ENCODE results near the gene IPO4.

The IPO4 gene

DNA sequence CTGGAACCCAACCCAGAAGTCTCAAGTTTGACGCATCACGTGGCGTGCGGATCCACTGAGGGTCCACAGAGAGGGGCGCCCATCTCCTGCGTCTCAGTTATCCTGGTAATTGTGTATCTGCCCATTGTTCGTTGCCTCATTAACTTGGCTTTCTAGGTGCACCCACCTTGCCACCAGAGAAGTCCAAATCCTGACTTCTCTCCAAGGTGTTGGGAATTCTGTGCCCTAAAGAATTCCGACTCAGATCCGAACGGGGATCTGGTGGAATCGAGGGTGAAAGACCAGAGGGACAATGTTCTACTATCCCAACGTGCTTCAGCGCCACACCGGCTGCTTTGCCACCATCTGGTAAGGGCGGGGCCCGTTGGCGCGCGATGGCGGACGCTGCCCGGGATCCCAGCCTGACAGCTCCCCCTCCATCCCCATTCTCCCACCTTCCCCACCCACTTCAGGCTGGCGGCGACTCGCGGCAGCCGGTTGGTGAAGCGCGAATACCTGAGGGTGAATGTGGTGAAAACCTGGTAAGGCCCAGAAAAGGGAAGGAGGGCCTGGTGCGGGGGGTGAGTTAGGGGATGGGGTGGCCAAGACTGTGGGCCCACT, 16.3 kb downstream of the IPO4 start:
- DNase-seq: no peak

DNA sequence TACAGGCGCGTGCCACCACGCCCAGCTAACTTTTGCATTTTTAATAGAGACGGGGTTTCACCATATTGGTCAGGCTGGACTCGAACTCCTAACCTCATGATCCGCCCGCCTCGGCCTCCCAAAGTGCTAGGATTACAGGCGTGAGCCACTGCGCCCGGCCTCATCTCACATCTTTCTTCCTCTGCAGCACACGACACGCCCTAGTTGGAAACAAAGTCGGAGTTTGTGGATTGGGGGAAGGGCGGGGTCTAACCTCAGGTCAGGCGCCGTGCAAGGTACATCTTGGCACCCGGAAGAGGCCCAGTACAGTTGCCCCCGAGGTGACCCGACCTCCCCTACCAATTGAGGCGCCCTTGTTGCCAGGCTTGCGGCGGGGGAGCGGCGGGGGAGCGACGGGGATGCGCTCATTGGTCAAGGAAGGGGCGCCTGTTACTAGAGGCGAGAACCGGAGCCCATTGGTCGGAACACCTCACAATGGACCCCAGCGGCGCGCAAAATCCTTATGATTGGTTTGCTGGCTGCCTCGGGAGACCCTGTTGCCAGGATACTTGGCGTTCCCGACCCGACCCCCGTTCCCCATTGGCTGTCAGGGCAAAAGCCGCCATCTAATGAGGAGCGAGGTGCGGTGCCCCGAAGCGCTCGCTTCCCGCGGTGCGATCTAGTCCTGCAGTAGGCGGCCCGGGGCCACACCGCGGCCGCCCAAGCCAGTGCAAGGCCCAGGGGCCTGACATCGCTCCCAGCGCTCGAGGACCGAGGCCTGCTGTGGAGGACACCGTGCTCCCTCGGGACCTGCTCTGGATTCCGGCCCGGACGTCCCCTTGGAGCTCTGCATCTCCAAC, 17.0 kb downstream of the IPO4 start, which contains the start of gene REC8:
Gene REC8, plus strand, starts transcription at position 659 of the 839 bp plus-strand sequence. CDS start 473 bp downstream, outside the sequence.
- peak; percentile 92 for DNase-seq

DNA sequence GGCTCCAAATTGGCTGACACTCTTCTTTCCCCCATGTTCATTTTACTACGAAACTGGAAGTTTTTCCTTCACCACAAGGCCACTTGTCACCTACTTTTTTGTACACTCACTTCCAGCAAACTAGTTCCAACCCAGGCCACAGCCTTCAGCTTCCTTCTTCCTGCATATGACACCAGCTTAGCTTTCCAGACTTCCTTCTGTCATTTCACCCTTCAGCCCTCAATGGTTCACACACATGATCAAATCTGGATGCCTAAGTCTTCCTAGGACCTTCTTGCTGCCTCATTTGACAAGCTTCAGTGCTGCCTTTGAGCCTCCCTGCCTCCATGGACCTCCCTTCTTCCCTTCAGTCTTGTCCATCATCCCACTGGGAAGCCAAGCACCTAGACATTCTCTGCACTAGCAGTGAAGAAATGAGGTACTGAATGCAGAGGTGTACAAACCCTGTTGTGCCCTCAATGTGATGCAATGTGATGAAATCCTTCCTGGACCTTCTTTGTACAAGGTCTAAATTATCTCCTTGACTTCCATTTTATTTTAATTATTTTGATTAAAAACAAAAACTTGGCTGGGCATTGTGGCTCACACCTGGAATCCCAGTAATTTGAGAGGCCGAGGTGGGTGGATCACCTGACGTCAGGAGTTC, 21.0 kb downstream of the IPO4 start:
- no peak for DNase-seq

DNA sequence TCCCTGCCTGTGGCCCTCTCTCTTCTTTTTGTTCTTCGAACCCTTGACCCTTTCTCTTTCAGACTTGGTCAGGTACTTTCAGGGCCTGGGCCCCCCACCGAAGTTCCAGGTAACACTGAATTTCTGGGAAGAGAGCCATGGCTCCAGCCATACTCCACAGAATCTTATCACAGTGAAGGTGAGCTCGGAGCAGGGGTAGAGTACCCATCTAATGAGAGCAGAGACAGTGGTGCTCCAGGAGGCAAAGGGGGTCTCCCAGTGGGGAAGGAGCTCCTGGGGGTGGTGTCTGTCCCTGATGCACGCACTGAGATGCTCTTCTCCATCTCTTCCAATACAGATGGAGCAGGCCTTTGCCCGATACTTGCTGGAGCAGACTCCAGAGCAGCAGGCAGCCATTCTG, 22.8 kb downstream of the IPO4 start:
- DNase-seq: no peak

DNA sequence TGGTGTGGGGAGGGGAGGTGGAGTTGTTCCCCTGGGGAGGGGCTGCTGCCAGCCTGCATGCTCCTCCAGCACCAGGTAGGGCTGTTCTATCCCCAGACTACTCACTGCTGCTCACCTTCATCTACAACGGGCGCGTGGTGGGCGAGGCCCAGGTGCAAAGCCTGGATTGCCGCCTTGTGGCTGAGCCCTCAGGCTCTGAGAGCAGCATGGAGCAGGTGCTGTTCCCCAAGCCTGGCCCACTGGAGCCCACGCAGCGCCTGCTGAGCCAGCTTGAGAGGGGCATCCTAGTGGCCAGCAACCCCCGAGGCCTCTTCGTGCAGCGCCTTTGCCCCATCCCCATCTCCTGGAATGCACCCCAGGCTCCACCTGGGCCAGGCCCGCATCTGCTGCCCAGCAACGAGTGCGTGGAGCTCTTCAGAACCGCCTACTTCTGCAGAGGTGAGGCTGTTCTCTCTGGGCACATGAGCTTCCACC, 24.1 kb downstream of the IPO4 start:
- DNase-seq: no peak

DNA sequence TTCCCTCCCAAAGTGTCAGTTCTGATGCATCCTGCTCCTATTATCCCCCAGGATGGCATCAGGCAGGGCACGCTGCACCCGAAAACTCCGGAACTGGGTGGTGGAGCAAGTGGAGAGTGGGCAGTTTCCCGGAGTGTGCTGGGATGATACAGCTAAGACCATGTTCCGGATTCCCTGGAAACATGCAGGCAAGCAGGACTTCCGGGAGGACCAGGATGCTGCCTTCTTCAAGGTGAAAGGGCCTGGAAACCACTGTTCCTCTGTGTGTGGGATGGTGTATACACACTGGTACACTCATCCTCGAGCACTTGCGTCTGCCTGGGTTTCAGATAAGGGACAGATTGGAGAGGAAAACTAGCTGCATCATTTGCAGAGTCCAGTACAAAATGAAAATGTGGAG, 26.5 kb downstream of the IPO4 start:
- no peak for DNase-seq

DNA sequence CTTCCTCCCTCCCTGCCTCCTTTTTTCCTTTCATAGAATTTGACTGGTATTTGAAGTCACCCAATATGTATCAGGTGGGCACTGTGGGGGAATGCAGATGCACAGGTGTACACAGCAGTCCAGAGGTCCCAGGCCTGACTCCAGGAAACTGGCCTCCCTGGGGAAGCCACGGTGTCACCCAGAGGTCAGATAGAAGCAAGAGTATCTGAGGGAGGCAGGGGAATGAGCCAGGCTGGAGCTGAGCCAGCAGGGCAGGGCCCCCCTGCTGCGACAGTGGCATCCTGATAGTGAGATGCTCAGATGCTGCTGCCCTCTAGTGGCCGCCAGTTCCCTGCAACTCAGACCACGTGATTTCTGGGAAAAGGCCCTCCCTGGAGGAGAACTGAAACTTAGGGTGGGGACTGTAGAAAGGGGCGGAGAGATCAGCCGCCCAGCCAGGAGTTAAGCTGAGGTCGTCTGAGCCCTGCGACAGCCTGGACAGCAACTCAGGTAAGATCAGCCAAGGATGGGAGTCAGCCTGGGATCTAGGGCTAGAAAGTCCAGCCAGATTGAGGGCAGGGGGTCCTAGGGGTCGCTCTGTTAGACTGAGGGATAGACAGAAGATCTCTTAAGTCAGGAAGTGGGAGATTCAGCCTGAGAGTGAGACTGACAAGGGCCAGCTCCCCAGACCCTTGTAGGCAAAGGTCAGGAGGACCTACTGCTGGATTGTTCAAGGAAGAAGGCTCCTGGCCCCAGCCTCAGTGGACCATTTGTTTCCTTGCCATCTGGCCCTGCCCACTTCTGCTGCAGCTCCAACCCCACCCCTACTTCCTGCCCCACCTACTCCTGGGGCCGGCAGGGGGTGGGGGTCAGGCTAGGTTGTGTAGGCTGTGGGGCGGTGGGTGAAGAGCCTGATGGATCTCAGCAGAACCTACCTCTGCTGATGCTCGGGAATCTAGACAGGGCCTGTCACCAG, 27.5 kb downstream of the IPO4 start, which contains the start of gene IRF9:
Gene IRF9, plus strand, starts transcription at position 416 of the 955 bp plus-strand sequence. CDS start 880 bp downstream, outside the sequence.
- peak; percentile 95 for DNase-seq

DNA sequence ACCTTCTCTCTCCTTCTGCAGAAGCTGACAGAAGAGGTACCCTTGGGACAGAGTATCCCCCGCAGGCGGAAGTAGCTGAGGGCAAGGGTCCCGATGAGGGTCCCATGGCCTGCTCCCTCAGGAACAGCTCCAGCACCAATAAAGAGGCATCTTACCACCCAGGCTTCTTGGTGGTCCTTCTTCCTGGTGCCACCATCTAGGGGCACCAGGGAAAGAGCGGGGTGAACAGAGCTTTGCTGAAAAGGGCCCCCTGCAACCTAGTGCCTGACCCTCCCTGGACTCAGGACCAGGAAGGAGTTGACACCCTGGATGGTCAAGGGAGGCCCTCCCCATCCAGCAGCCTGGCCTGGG, 28.1 kb downstream of the IPO4 start:
- no peak for DNase-seq

DNA sequence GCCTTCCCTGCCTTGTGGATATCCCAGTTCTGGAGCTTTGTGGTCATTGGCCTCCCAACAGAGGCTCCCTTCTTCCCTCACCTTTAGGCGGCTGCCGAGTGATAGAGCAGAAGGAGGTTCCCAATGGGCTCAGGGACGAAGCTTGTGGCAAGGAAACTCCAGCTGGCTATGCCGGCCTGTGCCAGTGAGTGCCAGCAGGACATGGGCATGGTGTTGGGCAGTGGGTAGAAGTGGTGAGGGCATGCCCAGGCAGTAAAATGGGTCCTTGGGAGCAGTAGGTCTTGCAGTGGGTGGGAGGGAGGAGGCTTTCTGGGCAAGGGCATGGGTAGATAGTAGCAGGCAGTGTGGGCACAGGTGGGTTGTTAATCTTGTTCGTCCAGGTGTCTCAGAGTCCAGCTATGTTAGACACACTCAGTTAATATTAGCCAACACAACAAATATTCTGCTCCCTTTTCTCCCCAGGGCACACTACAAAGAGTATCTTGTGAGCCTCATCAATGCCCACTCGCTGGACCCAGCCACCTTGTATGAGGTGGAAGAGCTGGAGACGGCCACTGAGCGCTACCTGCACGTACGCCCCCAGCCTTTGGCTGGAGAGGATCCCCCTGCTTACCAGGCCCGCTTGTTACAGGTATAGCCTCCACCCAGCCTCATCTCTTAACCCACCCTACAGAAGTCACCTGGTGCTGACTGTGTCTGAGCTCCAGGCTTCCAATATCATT, 28.7 kb downstream of the IPO4 start:
- no peak for DNase-seq

DNA sequence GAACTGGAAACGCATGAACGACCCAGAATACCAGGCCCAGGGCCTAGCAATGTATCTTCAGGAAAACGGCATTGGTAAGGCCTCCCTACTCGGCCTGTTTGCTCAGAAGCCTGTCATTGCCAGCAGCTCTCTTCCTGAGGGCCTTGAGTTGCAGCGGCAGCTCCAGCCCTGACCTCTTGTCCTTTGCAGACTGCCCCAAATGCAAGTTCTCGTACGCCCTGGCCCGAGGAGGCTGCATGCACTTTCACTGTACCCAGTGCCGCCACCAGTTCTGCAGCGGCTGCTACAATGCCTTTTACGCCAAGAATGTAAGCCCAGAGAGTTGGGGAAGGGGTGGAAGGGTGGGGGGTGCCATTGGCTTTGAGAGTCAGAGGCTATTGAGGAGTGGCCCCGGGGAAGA, 31.3 kb downstream of the IPO4 start:
- DNase-seq: no peak

DNA sequence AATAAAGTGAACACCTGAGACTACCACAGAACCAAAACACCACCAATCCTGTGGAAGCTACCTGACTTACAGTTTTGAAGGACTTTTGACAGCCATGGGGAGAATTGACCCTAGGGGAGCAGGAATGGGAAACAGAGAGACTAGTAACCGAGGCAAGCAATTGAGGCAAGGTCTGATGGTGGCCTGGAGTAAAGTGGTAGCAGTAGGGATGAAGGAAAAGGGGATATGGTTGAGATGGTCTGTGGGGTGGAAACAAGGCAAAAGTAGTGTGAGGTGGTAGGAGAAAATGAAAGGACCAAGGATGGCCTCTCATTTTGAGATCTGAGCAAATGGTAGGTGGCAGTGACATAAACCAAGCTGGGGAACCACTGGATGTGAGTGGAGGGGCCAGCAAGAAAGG, 31.8 kb downstream of the IPO4 start:
- no peak for DNase-seq

DNA sequence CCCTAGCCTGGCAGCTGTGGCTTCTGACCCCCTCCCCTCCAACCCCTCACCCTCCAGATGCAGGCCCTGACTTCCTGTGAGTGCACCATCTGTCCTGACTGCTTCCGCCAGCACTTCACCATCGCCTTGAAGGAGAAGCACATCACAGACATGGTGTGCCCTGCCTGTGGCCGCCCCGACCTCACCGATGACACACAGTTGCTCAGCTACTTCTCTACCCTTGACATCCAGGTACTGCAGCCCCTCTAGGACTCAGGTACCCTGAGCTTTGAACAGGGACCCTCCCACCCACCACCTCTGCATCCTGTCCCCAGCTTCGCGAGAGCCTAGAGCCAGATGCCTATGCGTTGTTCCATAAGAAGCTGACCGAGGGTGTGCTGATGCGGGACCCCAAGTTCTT, 33.5 kb downstream of the IPO4 start:
- no peak for DNase-seq

DNA sequence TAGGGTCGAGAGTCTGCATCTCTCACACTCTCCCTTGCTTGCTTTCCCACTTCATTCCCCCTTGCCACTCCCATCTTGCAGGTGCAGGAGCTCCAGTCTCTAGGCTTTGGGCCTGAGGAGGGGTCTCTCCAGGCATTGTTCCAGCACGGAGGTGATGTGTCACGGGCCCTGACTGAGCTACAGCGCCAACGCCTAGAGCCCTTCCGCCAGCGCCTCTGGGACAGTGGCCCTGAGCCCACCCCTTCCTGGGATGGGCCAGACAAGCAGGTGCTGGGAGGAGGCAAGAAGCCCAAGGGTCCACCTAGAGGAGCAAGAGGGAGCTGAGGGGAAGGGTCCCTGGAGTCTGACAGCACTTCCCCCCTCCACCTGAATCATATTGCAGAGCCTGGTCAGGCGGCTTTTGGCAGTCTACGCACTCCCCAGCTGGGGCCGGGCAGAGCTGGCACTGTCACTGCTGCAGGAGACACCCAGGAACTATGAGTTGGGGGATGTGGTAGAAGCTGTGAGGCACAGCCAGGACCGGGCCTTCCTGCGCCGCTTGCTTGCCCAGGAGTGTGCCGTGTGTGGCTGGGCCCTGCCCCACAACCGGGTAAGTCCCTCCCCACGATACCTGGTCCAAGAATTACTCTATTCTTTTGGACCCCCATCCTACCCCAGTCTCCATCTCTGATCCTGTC, 37.1 kb downstream of the IPO4 start:
- no peak for DNase-seq

DNA sequence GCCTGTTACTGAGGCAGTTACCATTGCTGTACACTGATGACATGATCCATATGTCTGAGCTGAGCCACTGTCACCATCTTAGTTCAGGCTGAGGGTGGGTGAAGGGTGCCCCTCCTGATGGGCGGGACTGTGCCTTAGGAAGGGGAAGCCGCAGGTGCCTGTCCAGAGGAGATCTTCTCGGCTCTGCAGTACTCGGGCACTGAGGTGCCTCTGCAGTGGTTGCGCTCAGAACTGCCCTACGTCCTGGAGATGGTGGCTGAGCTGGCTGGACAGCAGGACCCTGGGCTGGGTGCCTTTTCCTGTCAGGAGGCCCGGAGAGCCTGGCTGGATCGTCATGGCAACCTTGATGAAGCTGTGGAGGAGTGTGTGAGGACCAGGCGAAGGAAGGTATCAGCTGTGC, 37.6 kb downstream of the IPO4 start:
- no peak for DNase-seq

DNA sequence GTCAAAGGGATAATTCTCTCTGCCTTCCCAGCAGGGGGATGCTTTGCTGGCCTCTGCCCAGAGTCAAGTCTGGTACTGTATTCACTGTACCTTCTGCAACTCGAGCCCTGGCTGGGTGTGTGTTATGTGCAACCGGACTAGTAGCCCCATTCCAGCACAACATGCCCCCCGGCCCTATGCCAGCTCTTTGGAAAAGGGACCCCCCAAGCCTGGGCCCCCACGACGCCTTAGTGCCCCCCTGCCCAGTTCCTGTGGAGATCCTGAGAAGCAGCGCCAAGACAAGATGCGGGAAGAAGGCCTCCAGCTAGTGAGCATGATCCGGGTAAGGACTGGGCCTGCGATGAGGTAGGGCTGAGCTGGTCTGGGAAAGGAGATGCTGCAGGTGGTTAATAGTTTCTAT, 38.0 kb downstream of the IPO4 start:
- DNase-seq: no peak

DNA sequence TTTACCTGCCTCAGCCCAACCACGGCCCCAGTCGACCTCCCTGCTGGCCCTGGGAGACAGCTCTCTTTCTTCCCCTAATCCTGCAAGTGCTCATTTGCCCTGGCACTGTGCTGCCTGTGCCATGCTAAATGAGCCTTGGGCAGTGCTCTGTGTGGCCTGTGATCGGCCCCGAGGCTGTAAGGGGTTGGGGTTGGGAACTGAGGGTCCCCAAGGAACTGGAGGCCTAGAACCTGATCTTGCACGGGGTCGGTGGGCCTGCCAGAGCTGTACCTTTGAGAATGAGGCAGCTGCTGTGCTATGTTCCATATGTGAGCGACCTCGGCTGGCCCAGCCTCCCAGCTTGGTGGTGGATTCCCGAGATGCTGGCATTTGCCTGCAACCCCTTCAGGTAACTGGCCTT, 38.6 kb downstream of the IPO4 start:
- DNase-seq: no peak

DNA sequence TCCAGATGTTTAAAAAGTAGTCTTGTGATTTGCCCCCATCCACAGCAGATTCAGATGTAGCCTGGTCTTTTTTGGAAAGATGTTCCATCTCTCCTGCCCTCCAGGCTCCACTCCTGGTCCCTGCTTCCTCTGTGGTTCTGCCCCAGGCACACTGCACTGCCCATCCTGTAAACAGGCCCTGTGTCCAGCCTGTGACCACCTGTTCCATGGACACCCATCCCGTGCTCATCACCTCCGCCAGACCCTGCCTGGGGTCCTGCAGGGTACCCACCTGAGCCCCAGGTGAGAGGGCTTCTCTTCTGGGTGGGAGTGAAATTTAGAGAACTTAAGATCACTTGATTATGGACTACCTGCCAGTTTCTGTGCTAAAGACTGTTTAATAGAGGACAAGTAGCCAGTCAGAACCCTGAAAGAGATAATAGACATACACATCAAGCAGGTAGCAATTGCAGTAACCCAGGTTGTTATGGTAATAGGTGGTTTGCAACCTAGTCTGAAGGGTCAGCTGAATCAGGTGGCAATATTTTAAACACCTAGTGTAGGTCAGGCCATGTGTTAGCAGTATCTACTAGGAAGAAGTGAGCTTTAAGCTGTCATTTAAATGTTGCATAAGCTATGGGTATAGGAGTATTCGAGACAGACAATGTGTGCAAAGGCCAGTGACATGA, 39.2 kb downstream of the IPO4 start:
- DNase-seq: no peak

DNA sequence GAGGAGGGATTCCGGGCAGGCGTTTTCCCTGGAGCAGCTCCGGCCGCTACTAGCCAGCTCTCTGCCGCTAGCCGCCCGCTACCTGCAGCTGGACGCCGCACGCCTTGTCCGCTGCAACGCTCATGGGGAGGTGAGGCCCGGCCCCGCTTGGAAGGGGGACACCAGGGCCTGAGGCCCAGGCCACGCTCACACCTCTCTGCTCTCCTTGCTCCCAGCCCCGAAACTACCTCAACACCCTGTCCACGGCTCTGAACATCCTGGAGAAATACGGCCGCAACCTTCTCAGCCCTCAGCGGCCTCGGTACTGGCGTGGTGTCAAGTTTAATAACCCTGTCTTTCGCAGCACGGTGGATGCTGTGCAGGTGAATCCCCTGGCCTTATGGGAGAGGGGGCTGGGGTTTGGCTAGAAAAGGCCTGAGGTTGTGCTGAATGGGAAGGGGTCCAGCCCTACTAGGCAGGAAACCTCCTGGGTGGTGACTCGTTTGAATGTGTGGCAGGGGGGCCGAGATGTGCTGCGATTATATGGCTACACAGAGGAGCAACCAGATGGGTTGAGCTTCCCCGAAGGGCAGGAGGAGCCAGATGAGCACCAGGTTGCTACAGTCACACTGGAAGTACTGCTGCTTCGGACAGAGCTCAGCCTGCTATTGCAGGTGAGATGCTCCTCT, 40.7 kb downstream of the IPO4 start:
- DNase-seq: no peak

DNA sequence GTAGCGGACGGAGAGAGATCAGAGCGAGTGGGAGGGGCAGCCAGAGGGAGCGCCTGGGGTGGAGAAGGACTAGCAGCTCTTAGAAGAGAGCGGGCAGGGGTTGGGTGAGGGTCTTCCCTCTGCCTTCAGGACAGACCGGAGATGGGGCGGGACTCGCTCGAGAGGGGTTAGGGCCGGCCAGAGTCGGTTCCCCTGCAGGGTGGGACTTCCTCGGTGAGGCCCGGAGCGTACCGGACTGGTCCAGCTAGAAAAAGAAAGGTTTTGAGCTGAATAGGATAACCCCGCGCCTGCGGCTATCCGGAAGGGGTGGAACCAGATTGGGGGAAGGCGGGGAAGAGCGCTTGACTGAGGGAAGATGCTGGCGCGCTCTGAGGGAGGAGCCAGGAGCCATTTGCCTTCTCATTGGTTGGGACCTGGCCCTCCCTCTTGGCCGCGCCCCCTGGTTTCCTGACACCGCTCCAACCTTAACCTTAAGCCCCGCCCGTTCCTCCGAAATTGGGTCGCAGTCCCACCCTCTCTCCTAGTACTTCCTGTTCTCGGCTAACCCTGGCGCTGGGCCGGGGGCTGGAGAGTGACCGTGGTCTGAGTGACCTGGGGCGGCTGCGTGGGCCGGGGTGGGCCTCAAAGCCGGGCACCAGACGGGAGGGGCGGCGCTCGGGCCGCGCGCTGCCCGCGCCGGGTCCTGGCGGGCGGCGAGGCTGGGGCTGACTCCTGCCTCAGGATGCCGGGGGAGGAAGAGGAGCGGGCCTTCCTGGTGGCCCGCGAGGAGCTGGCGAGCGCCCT, 41.4 kb downstream of the IPO4 start, which contains the start of gene RNF31:
Gene RNF31, plus strand, starts transcription at position 521 of the 783 bp plus-strand sequence. Its CDS starts 201 bp downstream, at position 722.
- peak; percentile 98 for DNase-seq

Measured in right hindlimb (tissue), 1 donor.